A549 (cell line): ENCODE measurements around the gene KLHL36.

Experiments
- CBX8 ChIP-seq: fragments of 200-600 bp; sonication (generic); IDR thresholded peaks from 2 replicates; pipeline ENCODE4 v1.6.1; 2016
- CEBPB ChIP-seq, 2 experiments: fragments of >200 bp in 1 of 2; sonication (Bioruptor Twin) in 1 of 2; formaldehyde crosslinking in 1 of 2; IDR thresholded peaks; 2 replicates each; pipeline ENCODE4 v1.6.1; 2012 to 2016
- CTCF ChIP-seq: fragments of >200 bp; sonication (Bioruptor Twin); formaldehyde crosslinking; IDR thresholded peaks from 3 replicates; pipeline ENCODE4 v1.5.1; 2016
- EP300 ChIP-seq, 2 experiments: fragments of >200 bp; sonication (Bioruptor Twin); formaldehyde crosslinking; IDR thresholded peaks; 2 replicates in 1 of 2; 3 replicates in 1 of 2; pipeline ENCODE4 v1.6.1; 2016 to 2017
- HMGXB4 ChIP-seq: fragments of 250-450 bp; sonication (Bioruptor Pico); IDR thresholded peaks from 2 replicates; pipeline ENCODE4 v1.5.0; 2021; ENCODE audit warnings: mild to moderate bottlenecking, moderate library complexity, borderline replicate concordance
- MYC ChIP-seq: IDR thresholded peaks from 2 replicates; pipeline ENCODE4 v1.6.1; 2012; ENCODE audit warnings: mild to moderate bottlenecking, inconsistent platforms, low read length, improper control_type of control experiment, borderline replicate concordance
- NR3C1 ChIP-seq: fragments of >200 bp; sonication (Bioruptor Twin); formaldehyde crosslinking; IDR thresholded peaks from 3 replicates; pipeline ENCODE4 v1.6.1; 2017
- POLR2A ChIP-seq: IDR thresholded peaks from 2 replicates; pipeline ENCODE4 v1.6.1; 2012; ENCODE audit warnings: mild to moderate bottlenecking, low read length
- TP53 ChIP-seq: fragments of 250-450 bp; sonication (Bioruptor Pico); IDR thresholded peaks from 2 replicates; pipeline ENCODE4 v1.5.0; 2021; ENCODE audit warnings: mild to moderate bottlenecking, moderate library complexity
- ZSCAN20 ChIP-seq: fragments of 250-450 bp; sonication (Bioruptor Pico); IDR thresholded peaks from 2 replicates; pipeline ENCODE4 v1.8.0; 2022; ENCODE audit warnings: mild to moderate bottlenecking, moderate library complexity

- TF ChIP-seq CEBPB (IDR thresholded peaks at IDR 0.05) (no peak), NR3C1 (no peak), ZSCAN20 (no peak), HMGXB4 (CRISPR knock-in tag) (no peak), CTCF (no peak), MYC (no peak), EP300 (IDR thresholded peaks at IDR 0.05) (no peak), TP53 (no peak), POLR2A (no peak), CBX8 (no peak)
Measured at GRCh38 chr16:84607694-84608093, 40.6 kb upstream of the KLHL36 start.
